HepG2 (cell line): ENCODE results near the gene CYB5B.

ENCODE experiments used
- CBX2 ChIP-seq, 2 experiments: fragments of 200-600 bp in 1 of 2; sonication (generic); formaldehyde crosslinking in 1 of 2; IDR thresholded peaks; 2 replicates each; pipeline versions ENCODE4 v1.7.0 to v1.8.1; 2018 to 2022; ENCODE audit warnings: low read depth in 2 of 2, low read length in 1 of 2, mild to moderate bottlenecking in 1 of 2, missing genetic modification reagents in 1 of 2
- CTCF ChIP-seq: sonication (generic); formaldehyde crosslinking; IDR thresholded peaks from 2 replicates; pipeline ENCODE4 v1.5.0; 2020; ENCODE audit warnings: mild to moderate bottlenecking, missing genetic modification reagents, moderate library complexity
- PPARG ChIP-seq: conservative IDR thresholded peaks from 2 replicates; pipeline ENCODE4 v1.6.1; 2016; ENCODE audit warnings: missing biosample characterization, missing genetic modification reagents
- RAD21 ChIP-seq: fragments of 450-650 bp; formaldehyde crosslinking; IDR thresholded peaks from 2 replicates; pipeline ENCODE4 v1.5.0; 2020; ENCODE audit warnings: mild to moderate bottlenecking
- ZFP36 ChIP-seq: fragments of 150-350 bp; IDR thresholded peaks from 2 replicates; pipeline ENCODE4 v1.6.1; 2018; ENCODE audit warnings: borderline replicate concordance, low read length, low read depth; ENCODE audit not compliant: partially characterized antibody
- ZNF431 ChIP-seq: sonication (generic); formaldehyde crosslinking; IDR thresholded peaks from 2 replicates; pipeline ENCODE4 v1.9.0; 2022; ENCODE audit warnings: missing genetic modification reagents, low read depth, mild to moderate bottlenecking, borderline replicate concordance
- TF ChIP-seq, protein P1 (sequence below): IDR thresholded peaks from 2 replicates; pipeline ENCODE4 v1.6.1; 2016

DNA sequence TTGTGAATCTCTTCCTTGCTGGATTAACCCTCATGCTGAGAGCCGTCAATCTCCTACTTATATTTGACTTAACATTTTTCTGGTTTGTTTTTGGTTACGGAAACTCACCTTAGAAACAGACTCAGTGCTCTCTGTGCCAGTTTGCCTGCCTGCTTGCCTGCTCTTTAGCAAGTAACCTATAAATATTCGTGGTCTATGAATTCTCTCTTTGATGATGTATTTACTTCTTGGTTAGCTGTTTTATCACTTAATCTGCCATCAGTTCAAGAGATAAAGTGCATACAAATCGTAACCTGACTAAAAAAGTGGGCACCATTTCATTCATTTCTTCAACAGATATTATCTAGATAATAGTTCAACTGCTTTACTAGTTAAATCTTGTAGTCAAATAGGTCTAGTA, 26.7 kb downstream of the CYB5B start:
- TF ChIP-seq, protein P1, sequence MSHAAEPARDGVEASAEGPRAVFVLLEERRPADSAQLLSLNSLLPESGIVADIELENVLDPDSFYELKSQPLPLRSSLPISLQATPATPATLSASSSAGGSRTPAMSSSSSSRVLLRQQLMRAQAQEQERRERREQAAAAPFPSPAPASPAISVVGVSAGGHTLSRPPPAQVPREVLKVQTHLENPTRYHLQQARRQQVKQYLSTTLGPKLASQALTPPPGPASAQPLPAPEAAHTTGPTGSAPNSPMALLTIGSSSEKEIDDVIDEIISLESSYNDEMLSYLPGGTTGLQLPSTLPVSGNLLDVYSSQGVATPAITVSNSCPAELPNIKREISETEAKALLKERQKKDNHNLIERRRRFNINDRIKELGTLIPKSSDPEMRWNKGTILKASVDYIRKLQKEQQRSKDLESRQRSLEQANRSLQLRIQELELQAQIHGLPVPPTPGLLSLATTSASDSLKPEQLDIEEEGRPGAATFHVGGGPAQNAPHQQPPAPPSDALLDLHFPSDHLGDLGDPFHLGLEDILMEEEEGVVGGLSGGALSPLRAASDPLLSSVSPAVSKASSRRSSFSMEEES (CRISPR knock-in tag), result no peak
- TF ChIP-seq CTCF (CRISPR knock-in tag) (no peak), RAD21 (CRISPR knock-in tag) (no peak), ZNF431 (CRISPR knock-in tag) (no peak), ZFP36 (no peak), PPARG (no peak), CBX2 (IDR thresholded peaks at IDR 0.05; ENCODE audit: low read depth, low read length) (no peak), CBX2 (CRISPR knock-in tag; IDR thresholded peaks at IDR 0.05; ENCODE audit: low read depth) (no peak)
